HCT116 (cell line): ENCODE data around the gene CEP41. TPM values are rescaled to one million over a fixed set of nuclear protein-coding genes. Genes with fewer than 3 reads are reported as not detected.

Source experiments
- ATAC-seq: fragments of 200-7000 bp; cut with Tn5 transposase; 2 replicates; pipeline ENCODE4 v1.9.1; 2020; ENCODE audit warnings: mild to moderate bottlenecking, moderate library complexity
- BruUV-seq: library from RNA; stranded (reverse); fragments of 400-500 nt; replicated peaks from 2 replicates; lab custom pipeline; 2021; lab: Mats Ljungman, UMichigan
- CTCF ChIA-PET: fragments of 300-600 bp; sonication (Branson Sonifier 250); formaldehyde crosslinking; loops from one replicate; lab custom pipeline; 2021; ENCODE audit warnings: antibody characterized with exemption; lab: Charles Lee
- POLR2A ChIA-PET: fragments of 300-600, 350-600 bp; sonication (Branson Sonifier 250); formaldehyde crosslinking; loops from one replicate; lab custom pipeline; 2021; ENCODE audit warnings: antibody characterized with exemption; lab: Charles Lee
- RAD21 ChIA-PET, 2 experiments: fragments of 300-600 bp; sonication (Branson Sonifier 250); formaldehyde crosslinking; loops; one replicate each; lab custom pipeline; 2023; ENCODE audit warnings: low total read pairs in 2 of 2; ENCODE audit not compliant: uncharacterized antibody in 2 of 2, unreplicated experiment in 2 of 2, low non-redundant PET in 1 of 2; lab: Charles Lee
- DNase-seq: peaks from one replicate; pipeline ENCODE4 v3.0.0-alpha.2; 2010; ENCODE audit warnings: low read depth, low spot score
- H2AFZ ChIP-seq: fragments of 200-600 bp; shearing (Covaris generic), sonication (generic); 2 replicates; pipeline ENCODE4 v1.6.1; 2017; ENCODE audit warnings: low read depth, mixed run types, mixed read lengths, antibody characterized with exemption, low read length; ENCODE audit not compliant: poor library complexity, severe bottlenecking
- H3K27ac ChIP-seq: 2 replicates; pipeline ENCODE4 v1.5.1; 2012; ENCODE audit warnings: low read depth, low read length
- H3K27me3 ChIP-seq: fragments of 200-600 bp; sonication (generic); 2 replicates; pipeline ENCODE4 v1.6.1; 2016; ENCODE audit warnings: mixed run types, low read length, mixed read lengths; ENCODE audit not compliant: insufficient read depth
- H3K36me3 ChIP-seq, 2 experiments: fragments of 200-500 bp in 1 of 2; fragments of 200-600 bp in 1 of 2; sonication (Bioruptor generic) in 1 of 2; sonication (generic) in 1 of 2; 2 replicates each; pipeline versions ENCODE4 v1.5.1 to v1.6.1; 2014 to 2016; ENCODE audit warnings: low read length in 2 of 2, inconsistent platforms in 1 of 2, mixed read lengths in 1 of 2, mixed run types in 1 of 2; ENCODE audit not compliant: insufficient read depth in 2 of 2, control insufficient read depth in 1 of 2
- H3K4me1 ChIP-seq, 2 experiments: fragments of 200-600 bp in 1 of 2; sonication (generic) in 1 of 2; 2 replicates each; pipeline versions ENCODE4 v1.5.1 to v1.6.1; 2012 to 2017; ENCODE audit warnings: low read length in 2 of 2, inconsistent platforms in 1 of 2, mild to moderate bottlenecking in 1 of 2, mixed read lengths in 1 of 2, mixed run types in 1 of 2, moderate library complexity in 1 of 2; ENCODE audit not compliant: insufficient read depth in 2 of 2, control insufficient read depth in 1 of 2
- H3K4me2 ChIP-seq: fragments of 200-600 bp; sonication (generic); 2 replicates; pipeline ENCODE4 v1.6.1; 2017; ENCODE audit warnings: mixed run types, low read length, mixed read lengths
- H3K4me3 ChIP-seq, 2 experiments: fragments of 200-600 bp in 1 of 2; sonication (generic) in 1 of 2; replicated peaks in 1 of 2; 2 replicates each; pipeline ENCODE4 v1.5.1; 2011 to 2016; ENCODE audit warnings: low read length in 2 of 2, control low read depth in 1 of 2, low read depth in 1 of 2, mild to moderate bottlenecking in 1 of 2, mixed read lengths in 1 of 2, mixed run types in 1 of 2
- H3K79me2 ChIP-seq: fragments of 200-600 bp; sonication (generic); 2 replicates; pipeline ENCODE4 v1.6.1; 2017; ENCODE audit warnings: mild to moderate bottlenecking, mixed run types, low read length, moderate library complexity, mixed read lengths; ENCODE audit not compliant: insufficient read depth
- H3K9ac ChIP-seq: fragments of 200-600 bp; sonication (generic); 2 replicates; pipeline ENCODE4 v1.6.1; 2016; ENCODE audit warnings: low read length, mixed read lengths
- H3K9me2 ChIP-seq: fragments of 200-600 bp; sonication (generic), shearing (Covaris generic); 2 replicates; pipeline ENCODE4 v1.6.1; 2017; ENCODE audit warnings: mixed run types, mild to moderate bottlenecking, moderate library complexity; ENCODE audit not compliant: insufficient read depth
- H3K9me3 ChIP-seq, 2 experiments: fragments of 200-500 bp in 1 of 2; fragments of 200-600 bp in 1 of 2; sonication (Bioruptor generic) in 1 of 2; sonication (generic) in 1 of 2; 2 replicates each; pipeline ENCODE4 v1.6.1; 2014 to 2017; ENCODE audit warnings: low read length in 2 of 2, mixed read lengths in 2 of 2, inconsistent platforms in 1 of 2, low read depth in 1 of 2, mild to moderate bottlenecking in 1 of 2, mixed run types in 1 of 2, moderate library complexity in 1 of 2; ENCODE audit not compliant: control insufficient read depth in 1 of 2, insufficient read depth in 1 of 2
- H4K20me1 ChIP-seq: fragments of 200-600 bp; sonication (generic), shearing (Covaris generic); 2 replicates; pipeline ENCODE4 v1.6.1; 2017; ENCODE audit warnings: mixed run types, mild to moderate bottlenecking, moderate library complexity; ENCODE audit not compliant: insufficient read depth
- CBX3 ChIP-seq: IDR thresholded peaks from 2 replicates; pipeline ENCODE4 v1.6.1; 2012; ENCODE audit warnings: low read depth
- EGR1 ChIP-seq: IDR thresholded peaks from 2 replicates; pipeline ENCODE4 v1.6.1; 2012; ENCODE audit warnings: low read depth
- EZH2 ChIP-seq: fragments of 200-600 bp; sonication (generic); IDR thresholded peaks from 2 replicates; pipeline ENCODE4 v1.6.1; 2017; ENCODE audit warnings: antibody characterized with exemption, mixed run types
- JUND ChIP-seq: IDR thresholded peaks from 2 replicates; pipeline ENCODE4 v1.6.1; 2012
- POLR2A ChIP-seq: IDR thresholded peaks from 2 replicates; pipeline ENCODE4 v1.7.0; 2011; ENCODE audit warnings: borderline replicate concordance; ENCODE audit not compliant: insufficient read depth, insufficient read length; ENCODE audit errors: extremely low read depth
- SRF ChIP-seq: IDR thresholded peaks from 2 replicates; pipeline ENCODE4 v1.6.1; 2012; ENCODE audit warnings: low read depth
- ZNF274 ChIP-seq: fragments of 200-500 bp; sonication (Bioruptor generic); IDR thresholded peaks from 2 replicates; pipeline ENCODE4 v1.6.1; 2014; ENCODE audit warnings: mild to moderate bottlenecking, low read depth, low read length, inconsistent platforms
- intact Hi-C: fragments of 100-400 bp; cut with micrococcal nuclease; formaldehyde crosslinking; loops from 2 replicates; pipeline ENCODE4 v1.10.0; 2022
- total RNA-seq: library from RNA; stranded (reverse); gene quantifications from one replicate; pipeline ENCODE4 v1.2.1, GENCODE V29; 2021; ENCODE audit not compliant: unreplicated experiment
- TF ChIP-seq, protein P1 (sequence below): IDR thresholded peaks from 2 replicates; pipeline ENCODE4 v1.6.1; 2012
- TF ChIP-seq, protein P2 (sequence below), 3 experiments: fragments of 200-600 bp in 1 of 3; sonication (generic) in 1 of 3; IDR thresholded peaks in 2 of 3; conservative IDR thresholded peaks in 1 of 3; 2 replicates each; pipeline ENCODE4 v1.5.1; 2012 to 2017; ENCODE audit warnings: low read depth in 2 of 3, low read length in 2 of 3, antibody characterized with exemption in 1 of 3, borderline replicate concordance in 1 of 3, control low read depth in 1 of 3, mild to moderate bottlenecking in 1 of 3, mixed read lengths in 1 of 3, mixed run types in 1 of 3, moderate library complexity in 1 of 3; ENCODE audit not compliant: insufficient read depth in 1 of 3
- TF ChIP-seq, protein P3 (sequence below): IDR thresholded peaks from 2 replicates; pipeline ENCODE4 v1.6.1; 2011; ENCODE audit warnings: mild to moderate bottlenecking, low read length, moderate library complexity; ENCODE audit not compliant: insufficient replicate concordance; ENCODE audit errors: extremely low read depth

The CEP41 gene
- total RNA-seq, 1 experiment from 2014 or later, result 13.6 TPM

DNA sequence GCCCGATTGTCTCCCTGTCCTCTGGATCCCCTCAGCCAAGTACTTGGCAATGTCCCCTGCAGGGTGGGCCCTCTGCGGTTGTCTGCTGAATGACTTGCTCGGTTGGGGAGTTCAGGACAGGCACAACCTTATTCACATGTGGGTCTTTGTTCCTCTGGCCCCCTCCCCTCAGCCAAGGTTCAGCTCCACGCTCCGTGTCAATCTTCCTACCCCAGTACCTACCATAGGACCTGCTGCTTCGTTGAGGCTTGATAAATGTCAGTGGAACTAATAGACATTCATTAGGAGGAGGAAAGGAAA lies 89.1 kb downstream of the CEP41 start:
- H4K20me1 ChIP-seq, result no peaks in the 10 kb centered on the region
- intact Hi-C loops, result no loop called here
- ChIA-PET POLR2A (no interaction called here), CTCF (no interaction called here)
- peaks cover 21 to 31% of the 10 kb centered on the region in 2 experiments for H3K4me1 ChIP-seq
- no peaks in the 10 kb centered on the region for H3K27me3 ChIP-seq
- H3K9me2 ChIP-seq, result no peaks in the 10 kb centered on the region
- no peak for DNase-seq
- no TSS peak for BruUV-seq
- H3K27ac ChIP-seq, result no peak overlapping the region
- no peaks in the 10 kb centered on the region for H3K36me3 ChIP-seq
- no peak overlapping the region for H3K4me2 ChIP-seq
- no peak overlapping the region for H2AFZ ChIP-seq
- no peaks in the 10 kb centered on the region for H3K79me2 ChIP-seq
- TF ChIP-seq JUND, result no peak
- no peak for TF ChIP-seq EGR1
- TF ChIP-seq EZH2, result no peak
- TF ChIP-seq, protein P1, sequence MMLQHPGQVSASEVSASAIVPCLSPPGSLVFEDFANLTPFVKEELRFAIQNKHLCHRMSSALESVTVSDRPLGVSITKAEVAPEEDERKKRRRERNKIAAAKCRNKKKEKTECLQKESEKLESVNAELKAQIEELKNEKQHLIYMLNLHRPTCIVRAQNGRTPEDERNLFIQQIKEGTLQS, result no peak
- TF ChIP-seq, protein P2, sequence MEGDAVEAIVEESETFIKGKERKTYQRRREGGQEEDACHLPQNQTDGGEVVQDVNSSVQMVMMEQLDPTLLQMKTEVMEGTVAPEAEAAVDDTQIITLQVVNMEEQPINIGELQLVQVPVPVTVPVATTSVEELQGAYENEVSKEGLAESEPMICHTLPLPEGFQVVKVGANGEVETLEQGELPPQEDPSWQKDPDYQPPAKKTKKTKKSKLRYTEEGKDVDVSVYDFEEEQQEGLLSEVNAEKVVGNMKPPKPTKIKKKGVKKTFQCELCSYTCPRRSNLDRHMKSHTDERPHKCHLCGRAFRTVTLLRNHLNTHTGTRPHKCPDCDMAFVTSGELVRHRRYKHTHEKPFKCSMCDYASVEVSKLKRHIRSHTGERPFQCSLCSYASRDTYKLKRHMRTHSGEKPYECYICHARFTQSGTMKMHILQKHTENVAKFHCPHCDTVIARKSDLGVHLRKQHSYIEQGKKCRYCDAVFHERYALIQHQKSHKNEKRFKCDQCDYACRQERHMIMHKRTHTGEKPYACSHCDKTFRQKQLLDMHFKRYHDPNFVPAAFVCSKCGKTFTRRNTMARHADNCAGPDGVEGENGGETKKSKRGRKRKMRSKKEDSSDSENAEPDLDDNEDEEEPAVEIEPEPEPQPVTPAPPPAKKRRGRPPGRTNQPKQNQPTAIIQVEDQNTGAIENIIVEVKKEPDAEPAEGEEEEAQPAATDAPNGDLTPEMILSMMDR (IDR thresholded peaks at IDR 0.05 in 2 of 3, conservative IDR thresholded peaks at IDR 0.05 in 1 of 3; ENCODE audit: borderline replicate concordance in 1 of 3, insufficient read depth in 1 of 3, low read depth in 2 of 3, low read length in 2 of 3), result no peak
- no peak for TF ChIP-seq ZNF274
- TF ChIP-seq, protein P3, sequence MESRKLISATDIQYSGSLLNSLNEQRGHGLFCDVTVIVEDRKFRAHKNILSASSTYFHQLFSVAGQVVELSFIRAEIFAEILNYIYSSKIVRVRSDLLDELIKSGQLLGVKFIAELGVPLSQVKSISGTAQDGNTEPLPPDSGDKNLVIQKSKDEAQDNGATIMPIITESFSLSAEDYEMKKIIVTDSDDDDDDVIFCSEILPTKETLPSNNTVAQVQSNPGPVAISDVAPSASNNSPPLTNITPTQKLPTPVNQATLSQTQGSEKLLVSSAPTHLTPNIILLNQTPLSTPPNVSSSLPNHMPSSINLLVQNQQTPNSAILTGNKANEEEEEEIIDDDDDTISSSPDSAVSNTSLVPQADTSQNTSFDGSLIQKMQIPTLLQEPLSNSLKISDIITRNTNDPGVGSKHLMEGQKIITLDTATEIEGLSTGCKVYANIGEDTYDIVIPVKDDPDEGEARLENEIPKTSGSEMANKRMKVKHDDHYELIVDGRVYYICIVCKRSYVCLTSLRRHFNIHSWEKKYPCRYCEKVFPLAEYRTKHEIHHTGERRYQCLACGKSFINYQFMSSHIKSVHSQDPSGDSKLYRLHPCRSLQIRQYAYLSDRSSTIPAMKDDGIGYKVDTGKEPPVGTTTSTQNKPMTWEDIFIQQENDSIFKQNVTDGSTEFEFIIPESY, result no peak
- TF ChIP-seq POLR2A, result no peak
- no peak for TF ChIP-seq SRF
- TF ChIP-seq CBX3, result no peak
- TF ChIP-seq, all 23 proteins: peak for 0
- H3K4me3 ChIP-seq, result no peak overlapping the region
- RAD21 ChIA-PET, result no interaction called here
- ATAC-seq, result no peak
- no peaks in the 10 kb centered on the region for H3K9me3 ChIP-seq
- no peak overlapping the region for H3K9ac ChIP-seq
